Smooth muscle cell (in vitro differentiated cells): Measurements from ENCODE around the gene CALM1. TPM values are rescaled to one million over a fixed set of nuclear protein-coding genes. Genes with fewer than 3 reads are reported as not detected.
"Not testable (repeated sequence)": the region's sequence is repeated elsewhere in the genome, so short reads cannot be mapped to it uniquely, and the experiment has no call there.

ENCODE experiments used
- DNase-seq: peaks from one replicate; lab custom pipeline; 2025; ENCODE audit not compliant: unreplicated experiment; lab: John Stamatoyannopoulos, UW
- H2AFZ ChIP-seq: fragments of 200-600 bp; sonication (generic); 2 replicates; pipeline ENCODE4 v1.6.0; 2016; ENCODE audit warnings: antibody characterized with exemption, low read depth, mild to moderate bottlenecking
- H3F3A ChIP-seq: fragments of 200-600 bp; sonication (generic); 2 replicates; pipeline ENCODE4 v1.6.0; 2017; ENCODE audit warnings: antibody characterized with exemption, low read depth
- H3K27ac ChIP-seq: fragments of 200-600 bp; sonication (generic); 2 replicates; pipeline ENCODE4 v1.5.1; 2016; ENCODE audit warnings: low read depth, mild to moderate bottlenecking
- H3K27me3 ChIP-seq: fragments of 200-600 bp; sonication (generic); 2 replicates; pipeline ENCODE4 v1.6.1; 2016; ENCODE audit warnings: low read depth, mild to moderate bottlenecking
- H3K36me3 ChIP-seq: fragments of 200-600 bp; sonication (generic); 2 replicates; pipeline ENCODE4 v1.5.1; 2016; ENCODE audit warnings: low read depth
- H3K4me1 ChIP-seq: fragments of 200-600 bp; sonication (generic); 2 replicates; pipeline ENCODE4 v1.5.1; 2016; ENCODE audit warnings: low read depth
- H3K4me2 ChIP-seq: fragments of 200-600 bp; sonication (generic); 2 replicates; pipeline ENCODE4 v1.6.0; 2016; ENCODE audit warnings: mild to moderate bottlenecking
- H3K4me3 ChIP-seq: fragments of 200-600 bp; sonication (generic); 2 replicates; pipeline ENCODE4 v1.5.1; 2016; ENCODE audit warnings: mild to moderate bottlenecking
- H3K79me2 ChIP-seq: fragments of 200-600 bp; sonication (generic); 2 replicates; pipeline ENCODE4 v1.6.0; 2016; ENCODE audit warnings: low read depth, mild to moderate bottlenecking
- H3K9ac ChIP-seq: fragments of 200-600 bp; sonication (generic); 2 replicates; pipeline ENCODE4 v1.6.0; 2016; ENCODE audit warnings: low read depth
- H3K9me3 ChIP-seq: fragments of 200-600 bp; sonication (generic); replicated peaks from 2 replicates; pipeline ENCODE4 v1.5.1; 2016; ENCODE audit warnings: low read depth
- H4K20me1 ChIP-seq: fragments of 200-600 bp; sonication (generic); 2 replicates; pipeline ENCODE4 v1.6.0; 2016; ENCODE audit warnings: low read depth
- CTCF ChIP-seq: fragments of 200-600 bp; sonication (generic); IDR thresholded peaks from 2 replicates; pipeline ENCODE4 v1.5.1; 2017; ENCODE audit warnings: borderline replicate concordance, mild to moderate bottlenecking, antibody characterized with exemption; ENCODE audit not compliant: insufficient read depth, poor library complexity, severe bottlenecking
- WGBS: methylation state at CpG from one replicate; pipeline ENCODE4 v1.1.7; 2016; ENCODE audit warnings: low lambda C conversion rate; 5-methylcytosine and 5-hydroxymethylcytosine counted together
- polyA plus RNA-seq: library from polyadenylated mRNA; unstranded; fragments of >200 nt; fragmentation: Nextera tagmentation; extraction: Ambion mirVana; gene quantifications from 2 replicates; pipeline ENCODE4 v1.2.1, GENCODE V29; 2016
- total RNA-seq: library from RNA; depleted of rRNA; stranded (reverse); fragments of >200 nt; gene quantifications from 2 replicates; pipeline ENCODE4 v1.2.3, GENCODE V29; 2014

CALM1 gene
- total and polyA plus RNA-seq, 2 experiments from 2014 or later: 302 to 545 TPM

DNA sequence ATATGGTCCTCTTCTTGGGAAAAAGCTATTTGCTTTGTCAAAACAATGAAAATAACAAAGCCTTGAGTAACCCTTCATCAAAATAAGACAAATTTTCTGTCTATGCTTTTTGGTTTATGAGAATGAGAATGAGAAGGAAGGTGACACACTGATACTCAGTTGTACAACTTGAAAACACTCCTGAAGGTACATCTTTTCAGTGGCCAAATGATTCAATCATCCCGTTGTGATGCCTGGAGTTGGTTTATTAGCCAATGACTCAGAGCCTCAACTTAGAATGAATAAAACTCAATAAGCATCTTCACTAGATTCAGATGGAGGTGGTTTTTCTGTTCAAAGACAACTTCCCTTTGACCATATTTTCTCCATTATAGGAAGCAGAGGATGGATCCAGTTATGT lies 7.8 kb upstream of the CALM1 start:
- Histone ChIP-seq H3K4me2 (no peak overlapping the region), H3K27me3 (no peaks in the 10 kb centered on the region), H2AFZ (no peak overlapping the region), H3K4me1 (peaks cover 10% of the 10 kb centered on the region), H3F3A (peaks cover 7% of the 10 kb centered on the region), H3K79me2 (no peaks in the 10 kb centered on the region), H3K27ac (no peak overlapping the region), H3K9me3 (no peaks in the 10 kb centered on the region), H4K20me1 (no peaks in the 10 kb centered on the region), H3K4me3 (no peak overlapping the region), H3K9ac (no peak overlapping the region), H3K36me3 (no peaks in the 10 kb centered on the region)
- 48% methylated on average over 1 of the region's 1 CpG for WGBS
- no peak for TF ChIP-seq CTCF
- DNase-seq: no peak

DNA sequence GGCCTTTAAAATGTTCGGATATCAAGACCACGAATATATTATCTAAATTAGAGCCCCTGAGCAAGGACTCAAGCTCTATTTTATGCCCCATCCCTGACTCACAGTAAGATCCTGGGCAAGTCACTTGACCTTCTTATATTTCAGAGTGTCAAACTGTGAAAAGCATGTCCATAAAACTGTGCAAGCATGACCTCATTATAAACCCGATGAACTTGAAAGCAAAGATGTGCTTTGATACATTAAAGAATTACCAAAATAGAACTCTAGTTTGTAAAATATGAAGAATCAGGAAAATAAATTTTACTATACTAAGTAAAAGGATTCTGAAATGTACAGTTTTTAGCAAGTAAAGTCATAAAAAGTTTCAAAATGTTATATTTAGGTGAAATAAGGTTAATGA lies 2.9 kb upstream of the CALM1 start:
- 86% methylated on average over 3 of the region's 3 CpGs for WGBS
- DNase-seq: no peak
- Histone ChIP-seq H3K4me1 (peaks cover 7% of the 10 kb centered on the region), H3K4me3 (no peak overlapping the region), H3K79me2 (peaks cover 19% of the 10 kb centered on the region), H3K9ac (no peak overlapping the region), H3K27me3 (no peaks in the 10 kb centered on the region), H3K9me3 (no peaks in the 10 kb centered on the region), H3K27ac (no peak overlapping the region), H4K20me1 (peaks cover 19% of the 10 kb centered on the region), H3K36me3 (no peaks in the 10 kb centered on the region), H3K4me2 (no peak overlapping the region), H3F3A (peaks cover 2% of the 10 kb centered on the region), H2AFZ (no peak overlapping the region)
- no peak for TF ChIP-seq CTCF

DNA sequence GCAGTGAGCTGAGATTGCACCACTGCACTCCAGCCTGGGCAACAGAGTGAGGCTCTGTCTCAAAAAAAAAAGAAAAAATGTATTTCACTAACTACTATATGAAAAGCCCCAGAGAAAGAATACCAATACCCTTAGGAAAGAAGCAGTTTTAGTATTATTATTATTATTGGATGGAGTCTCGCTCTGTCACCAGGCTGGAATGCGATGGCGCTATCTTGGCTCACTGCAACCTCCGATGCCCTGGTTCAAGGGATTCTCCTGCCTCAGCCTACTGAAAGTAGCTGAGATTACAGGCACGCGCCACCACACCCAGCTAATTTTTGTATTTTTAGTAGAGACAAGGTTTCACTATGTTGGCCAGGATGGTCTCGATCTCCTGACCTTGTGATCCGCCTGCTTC lies 2.0 kb upstream of the CALM1 start:
- Histone ChIP-seq H3K4me1 (peaks cover 14% of the 10 kb centered on the region), H3K79me2 (peaks cover 26% of the 10 kb centered on the region), H4K20me1 (peaks cover 27% of the 10 kb centered on the region)
- not testable (repeated sequence) for H3K27me3 ChIP-seq, H3K4me2 ChIP-seq, H2AFZ ChIP-seq, H3F3A ChIP-seq, H3K4me3 ChIP-seq, DNase-seq, H3K27ac ChIP-seq, H3K9ac ChIP-seq, H3K9me3 ChIP-seq, H3K36me3 ChIP-seq
- WGBS: 94% methylated on average over 8 of the region's 8 CpGs

DNA sequence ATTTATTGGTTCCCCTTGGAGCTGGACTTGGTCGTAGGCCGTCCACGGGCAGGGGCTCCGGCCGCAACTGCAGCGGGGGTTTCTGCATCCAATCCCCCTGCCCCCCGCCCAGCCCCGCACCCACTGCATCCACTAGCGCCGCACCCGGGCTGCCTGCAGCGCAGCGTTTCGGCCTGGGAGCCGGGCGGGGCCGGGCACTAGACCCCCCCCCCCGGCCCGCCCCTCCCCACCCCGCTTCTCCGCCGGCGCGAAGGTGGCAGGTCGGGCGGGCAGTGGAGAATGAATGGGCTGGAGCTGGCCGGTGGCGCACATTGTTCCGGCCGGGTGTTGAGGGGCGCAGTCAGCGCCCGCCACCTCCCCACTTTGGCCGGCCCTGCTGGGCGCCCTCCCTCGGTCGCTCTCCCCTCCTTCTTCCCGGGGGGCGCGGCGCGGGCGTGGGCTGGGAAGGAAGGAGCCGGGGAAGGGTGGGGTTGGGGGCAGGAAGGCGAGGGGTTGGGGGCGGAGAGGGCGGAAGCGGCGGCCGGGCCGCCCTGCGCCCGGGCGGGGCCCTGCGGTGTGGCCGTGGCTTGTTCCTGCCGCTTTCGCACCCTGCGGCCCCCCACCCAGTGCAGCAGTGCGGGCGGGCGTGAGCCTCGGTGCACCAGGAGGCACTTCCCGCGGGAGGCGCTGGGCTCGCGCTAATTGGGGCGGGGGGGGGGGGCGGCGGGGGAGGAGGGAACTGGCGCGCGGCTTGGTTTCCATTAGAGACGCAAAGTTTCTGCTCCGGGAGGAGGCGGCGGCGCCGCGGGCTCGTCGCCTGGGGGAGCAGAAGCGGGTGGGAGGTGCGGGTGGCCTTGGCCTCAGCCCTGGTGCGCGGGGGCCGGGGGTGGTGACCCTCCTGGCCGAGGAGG lies 841 bp downstream of the CALM1 start:
- peak; percentile 31 for DNase-seq
- Histone ChIP-seq H3K4me3 (peak overlapping the region; percentile 98), H3F3A (peaks cover 32% of the 10 kb centered on the region), H3K79me2 (peaks cover 55% of the 10 kb centered on the region), H3K27ac (peak overlapping the region; percentile 57), H3K9me3 (no peaks in the 10 kb centered on the region), H3K27me3 (no peaks in the 10 kb centered on the region), H3K36me3 (peaks cover 10% of the 10 kb centered on the region), H3K4me1 (peaks cover 20% of the 10 kb centered on the region), H4K20me1 (peaks cover 56% of the 10 kb centered on the region), H3K4me2 (peak overlapping the region; percentile 94), H2AFZ (no peak overlapping the region), H3K9ac (peak overlapping the region; percentile 81)
- WGBS: 3% methylated on average over 14 of the region's 89 CpGs
- peak; percentile 2 for TF ChIP-seq CTCF
